Mesenchymal stem cell (in vitro differentiated cells and primary cell): ENCODE data around the gene KIRREL3.

Experiments
- DNase-seq: peaks from one replicate; pipeline ENCODE4 v3.0.0-alpha.2; 2013
- H2AFZ ChIP-seq: one replicate; pipeline ENCODE4 v1.6.1; 2013; ENCODE audit warnings: low read depth, mild to moderate bottlenecking, control low read depth, inconsistent platforms, low read length, moderate library complexity
- H2AK5ac ChIP-seq: 2 replicates; pipeline ENCODE4 v1.6.1; 2013; ENCODE audit warnings: low read length, moderate library complexity, mild to moderate bottlenecking, inconsistent platforms; ENCODE audit not compliant: severe bottlenecking
- H2BK120ac ChIP-seq: one replicate; pipeline ENCODE4 v1.6.1; 2013; ENCODE audit warnings: low read depth, mild to moderate bottlenecking, inconsistent platforms, low read length, moderate library complexity
- H2BK12ac ChIP-seq, 2 experiments: one replicate each; pipeline ENCODE4 v1.6.1; 2013; ENCODE audit warnings: inconsistent platforms in 2 of 2, low read length in 2 of 2, mild to moderate bottlenecking in 2 of 2, moderate library complexity in 2 of 2, control low read depth in 1 of 2
- H2BK15ac ChIP-seq: one replicate; pipeline ENCODE4 v1.6.1; 2013; ENCODE audit warnings: mild to moderate bottlenecking, low read depth, inconsistent platforms; ENCODE audit not compliant: poor library complexity, severe bottlenecking
- H2BK5ac ChIP-seq: 2 replicates; pipeline ENCODE4 v1.6.1; 2013; ENCODE audit warnings: low read depth, mild to moderate bottlenecking, low read length, control low read depth, inconsistent platforms; ENCODE audit not compliant: poor library complexity, severe bottlenecking
- H3K14ac ChIP-seq, 2 experiments: one replicate each; pipeline ENCODE4 v1.6.1; 2013; ENCODE audit warnings: inconsistent platforms in 2 of 2, low read length in 2 of 2, control low read depth in 1 of 2, mild to moderate bottlenecking in 1 of 2, moderate library complexity in 1 of 2
- H3K18ac ChIP-seq, 2 experiments: one replicate each; pipeline ENCODE4 v1.6.1; 2013; ENCODE audit warnings: inconsistent platforms in 2 of 2, low read length in 2 of 2, control low read depth in 1 of 2, low read depth in 1 of 2, mild to moderate bottlenecking in 1 of 2
- H3K23ac ChIP-seq, 2 experiments: one replicate each; pipeline ENCODE4 v1.6.1; 2013; ENCODE audit warnings: inconsistent platforms in 2 of 2, low read length in 2 of 2, mild to moderate bottlenecking in 2 of 2, moderate library complexity in 2 of 2, control low read depth in 1 of 2
- H3K27ac ChIP-seq: 2 replicates; pipeline ENCODE4 v1.5.1; 2013; ENCODE audit warnings: mild to moderate bottlenecking, moderate library complexity, low read length, control low read depth, inconsistent platforms; ENCODE audit not compliant: poor library complexity, severe bottlenecking
- H3K27me3 ChIP-seq, 2 experiments: 2 replicates each; pipeline versions ENCODE4 v1.6.1 to v1.7.0; 2013; ENCODE audit warnings: low read length in 2 of 2, mild to moderate bottlenecking in 2 of 2, moderate library complexity in 2 of 2, control low read depth in 1 of 2, inconsistent platforms in 1 of 2; ENCODE audit not compliant: control insufficient read depth in 1 of 2, insufficient read depth in 1 of 2
- H3K36me3 ChIP-seq, 2 experiments: 2 replicates each; pipeline versions ENCODE4 v1.6.1 to v1.7.0; 2013; ENCODE audit warnings: low read length in 2 of 2, control low read depth in 1 of 2, inconsistent platforms in 1 of 2, low read depth in 1 of 2, mild to moderate bottlenecking in 1 of 2; ENCODE audit not compliant: insufficient read depth in 2 of 2, control insufficient read depth in 1 of 2
- H3K4ac ChIP-seq, 2 experiments: one replicate each; pipeline ENCODE4 v1.6.1; 2013; ENCODE audit warnings: inconsistent platforms in 2 of 2, low read length in 2 of 2, mild to moderate bottlenecking in 2 of 2, moderate library complexity in 2 of 2, control low read depth in 1 of 2, low read depth in 1 of 2
- H3K4me1 ChIP-seq: 2 replicates; pipeline ENCODE4 v1.6.1; 2013; ENCODE audit warnings: low read depth, low read length, control low read depth; ENCODE audit not compliant: control insufficient read depth, insufficient read depth
- H3K4me2 ChIP-seq: 2 replicates; pipeline ENCODE4 v1.6.1; 2013; ENCODE audit warnings: low read length, mild to moderate bottlenecking, inconsistent platforms; ENCODE audit not compliant: poor library complexity, severe bottlenecking
- H3K4me3 ChIP-seq, 2 experiments: 2 replicates each; pipeline versions ENCODE4 v1.5.1 to v1.7.0; 2013; ENCODE audit warnings: low read length in 2 of 2, mild to moderate bottlenecking in 2 of 2, control low read depth in 1 of 2, low read depth in 1 of 2; ENCODE audit not compliant: insufficient read depth in 1 of 2
- H3K79me1 ChIP-seq: replicated peaks from 2 replicates; pipeline ENCODE4 v1.6.1; 2013; ENCODE audit warnings: mild to moderate bottlenecking, control low read depth, low read length, inconsistent platforms; ENCODE audit not compliant: poor library complexity, severe bottlenecking
- H3K9ac ChIP-seq: 2 replicates; pipeline ENCODE4 v1.7.0; 2013; ENCODE audit warnings: mild to moderate bottlenecking, low read length, moderate library complexity
- H3K9me3 ChIP-seq: 2 replicates; pipeline ENCODE4 v1.7.0; 2013; ENCODE audit warnings: mild to moderate bottlenecking, low read length; ENCODE audit not compliant: control insufficient read depth
- H4K8ac ChIP-seq: one replicate; pipeline ENCODE4 v1.6.1; 2013; ENCODE audit warnings: inconsistent platforms, mild to moderate bottlenecking, low read length, moderate library complexity
- H4K91ac ChIP-seq: one replicate; pipeline ENCODE4 v1.6.1; 2013; ENCODE audit warnings: mild to moderate bottlenecking, low read length, inconsistent platforms
- WGBS: methylation state at CpG from one replicate; pipeline ENCODE4 v1.1.7; 2013; ENCODE audit warnings: mixed read lengths; 5-methylcytosine and 5-hydroxymethylcytosine counted together

The KIRREL3 gene

DNA sequence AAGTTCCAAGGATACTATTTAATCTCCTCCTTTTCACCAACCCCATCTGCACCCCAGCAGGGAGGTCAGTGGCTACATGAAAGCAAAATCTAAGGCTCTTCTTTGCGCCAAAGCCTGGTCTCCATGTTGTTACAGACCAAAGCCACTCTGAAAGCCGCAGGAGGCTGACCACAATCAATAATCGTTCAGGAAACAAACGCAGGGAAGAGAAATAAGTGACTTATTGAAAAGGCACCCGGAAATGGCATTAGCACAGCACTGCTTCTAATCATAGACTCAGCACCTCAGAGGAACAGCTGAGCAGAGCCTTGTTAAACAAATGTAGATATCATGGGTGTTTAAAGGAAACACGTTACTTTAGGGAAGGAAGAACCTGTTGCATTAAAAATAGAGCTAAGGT lies 183.9 kb downstream of the KIRREL3 start:
- H3K14ac ChIP-seq: no peak overlapping the region
- DNase-seq: peak; percentile 10
- no peaks in the 10 kb centered on the region for H3K9me3 ChIP-seq
- H2BK15ac ChIP-seq: no peak overlapping the region
- H3K79me1 ChIP-seq: no peaks in the 10 kb centered on the region
- H3K27ac ChIP-seq: peak overlapping the region; percentile 50
- no peak overlapping the region for H2AFZ ChIP-seq
- H3K18ac ChIP-seq: no peak overlapping the region
- no peak overlapping the region for H2BK120ac ChIP-seq
- WGBS: 36% methylated on average over 6 of the region's 6 CpGs
- H3K23ac ChIP-seq: no peak overlapping the region
- no peak overlapping the region for H3K9ac ChIP-seq
- H2AK5ac ChIP-seq: no peak overlapping the region
- H3K27me3 ChIP-seq: no peaks in the 10 kb centered on the region
- H3K4me2 ChIP-seq: no peak overlapping the region
- no peak overlapping the region for H4K91ac ChIP-seq
- H4K8ac ChIP-seq: no peak overlapping the region
- no peak overlapping the region for H3K4me3 ChIP-seq
- no peak overlapping the region for H3K4ac ChIP-seq
- no peaks in the 10 kb centered on the region for H3K36me3 ChIP-seq
- no peak overlapping the region for H2BK12ac ChIP-seq
- H2BK5ac ChIP-seq: peak overlapping the region; percentile 11
- H3K4me1 ChIP-seq: peaks cover 7% of the 10 kb centered on the region

- Histone ChIP-seq H3K4me2 (no peak overlapping the region), H3K4ac (no peak overlapping the region)
- WGBS: 32% methylated on average over 2 of the region's 4 CpGs
Observed at GRCh38 chr11:126815111-126815510, 185.5 kb downstream of the KIRREL3 start.

GRCh38 chr11:126810776-126811175 lies 189.8 kb downstream of the KIRREL3 start:
- Histone ChIP-seq H3K23ac (no peak overlapping the region), H3K4me1 (peaks cover 2% of the 10 kb centered on the region), H2BK12ac (no peak overlapping the region), H3K4me3 (no peak overlapping the region), H3K18ac (no peak overlapping the region), H3K9ac (no peak overlapping the region), H3K4me2 (no peak overlapping the region), H3K27ac (no peak overlapping the region), H2BK5ac (no peak overlapping the region), H2BK15ac (no peak overlapping the region), H2AFZ (no peak overlapping the region), H3K79me1 (peaks cover 8% of the 10 kb centered on the region), H3K27me3 (peaks cover 0 to 8% of the 10 kb centered on the region in 2 experiments), H2AK5ac (no peak overlapping the region), H3K4ac (no peak overlapping the region), H4K91ac (no peak overlapping the region), H2BK120ac (no peak overlapping the region), H3K9me3 (no peaks in the 10 kb centered on the region), H3K36me3 (no peaks in the 10 kb centered on the region), H4K8ac (no peak overlapping the region), H3K14ac (no peak overlapping the region)
- DNase-seq: no peak
- WGBS: 75% methylated on average over 7 of the region's 7 CpGs

More at GRCh38 chr11:126815111-126815510, 185.5 kb downstream of the KIRREL3 start:
- no peak overlapping the region for H3K23ac ChIP-seq
- no peak overlapping the region for H2AFZ ChIP-seq
- H4K8ac ChIP-seq: no peak overlapping the region
- no peak overlapping the region for H3K14ac ChIP-seq
- no peak overlapping the region for H3K9ac ChIP-seq
- H2BK15ac ChIP-seq: no peak overlapping the region
- no peak overlapping the region for H2BK12ac ChIP-seq
- H4K91ac ChIP-seq: no peak overlapping the region
- H3K4me3 ChIP-seq: no peak overlapping the region
- no peak overlapping the region for H3K27ac ChIP-seq
- H3K36me3 ChIP-seq: no peaks in the 10 kb centered on the region
- peaks cover 2% of the 10 kb centered on the region for H3K79me1 ChIP-seq
- H2BK5ac ChIP-seq: no peak overlapping the region
- H2BK120ac ChIP-seq: no peak overlapping the region
- peaks cover 7% of the 10 kb centered on the region for H3K4me1 ChIP-seq
- peaks cover 0 to 3% of the 10 kb centered on the region in 2 experiments for H3K27me3 ChIP-seq
- no peak for DNase-seq
- no peaks in the 10 kb centered on the region for H3K9me3 ChIP-seq
- no peak overlapping the region for H3K18ac ChIP-seq
- H2AK5ac ChIP-seq: no peak overlapping the region

DNA sequence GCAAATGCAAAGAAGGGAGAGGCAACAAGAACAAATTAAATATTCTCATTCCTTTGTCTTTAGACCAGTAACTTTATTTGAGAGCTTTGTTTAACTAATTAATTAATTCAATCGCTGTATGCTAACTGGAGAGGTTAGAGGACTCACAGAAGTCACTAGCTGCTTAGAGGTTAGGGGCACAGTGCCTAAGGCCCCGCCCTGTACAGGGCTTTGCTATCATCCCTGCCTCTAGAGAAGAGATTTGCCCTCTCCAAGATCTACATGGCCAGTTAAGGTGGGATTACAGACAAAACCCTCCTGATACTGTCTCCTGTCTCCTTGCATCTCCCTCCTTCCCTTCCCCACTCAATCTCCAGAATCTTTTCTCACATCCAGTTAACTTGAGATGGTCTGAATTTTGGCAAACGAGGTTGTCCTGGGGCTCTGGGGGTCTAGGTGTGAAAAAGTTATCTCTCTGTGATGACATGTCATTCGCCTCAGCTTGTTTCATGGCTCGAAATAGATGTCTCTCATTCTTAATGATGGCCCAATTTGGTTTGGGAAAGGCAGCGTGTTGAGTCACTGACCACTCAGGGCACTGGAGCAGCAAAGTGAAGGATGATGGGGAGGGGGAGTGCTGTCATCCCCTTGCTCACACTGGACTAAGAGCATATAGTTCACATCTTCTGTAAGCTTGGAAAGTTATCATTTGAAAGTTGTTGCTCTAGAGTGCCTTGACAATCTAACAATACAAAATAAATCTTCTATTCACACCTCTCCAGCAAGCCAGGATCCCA lies 190.9 kb downstream of the KIRREL3 start:
- Histone ChIP-seq H4K91ac (no peak overlapping the region), H3K36me3 (no peaks in the 10 kb centered on the region), H3K4me3 (no peak overlapping the region), H3K4me1 (peaks cover 2% of the 10 kb centered on the region), H2AK5ac (no peak overlapping the region), H3K18ac (no peak overlapping the region), H3K14ac (no peak overlapping the region), H2BK15ac (no peak overlapping the region), H3K9me3 (no peaks in the 10 kb centered on the region), H3K27me3 (peaks cover 0 to 8% of the 10 kb centered on the region in 2 experiments), H3K27ac (no peak overlapping the region), H3K4me2 (no peak overlapping the region), H2BK120ac (no peak overlapping the region), H3K23ac (no peak overlapping the region), H3K4ac (no peak overlapping the region), H2BK5ac (no peak overlapping the region), H4K8ac (no peak overlapping the region), H3K79me1 (peaks cover 8% of the 10 kb centered on the region), H2BK12ac (no peak overlapping the region), H3K9ac (no peak overlapping the region), H2AFZ (no peak overlapping the region)
- DNase-seq: no peak
- WGBS: 53% methylated on average over 6 of the region's 6 CpGs
